ENCODE data around the gene SERPINB11. TPM values are rescaled to one million over a fixed set of nuclear protein-coding genes. Genes with fewer than 3 reads are reported as not detected.
"Not testable (repeated sequence)": the region's sequence is repeated elsewhere in the genome, so short reads cannot be mapped to it uniquely, and the experiment has no call there.

The SERPINB11 gene
- total RNA-seq, 1 donor from 2014 or later = not detected

- Mint-ChIP-seq H3K4me3 (ENCODE audit: low read depth) (no peak overlapping the region), H3K27me3 (ENCODE audit: low read depth) (no peaks in the 10 kb centered on the region), H3K9me3 (no peaks in the 10 kb centered on the region), H3K4me1 (ENCODE audit: low read depth) (no peaks in the 10 kb centered on the region), H3K36me3 (ENCODE audit: low read depth) (no peaks in the 10 kb centered on the region), H3K27ac (no peak overlapping the region)
- intact Hi-C loops (cut with micrococcal nuclease) = no loop called here
- DNase-seq (ENCODE audit: low spot score) = no peak
These were observed 44.2 kb downstream of the SERPINB11 start for GRCh38 chr18:63747006-63747405.

- no peak overlapping the region for H3K4me3 Mint-ChIP-seq (ENCODE audit: low read depth)
- DNase-seq (ENCODE audit: low spot score) = no peak
- H3K4me1 Mint-ChIP-seq (ENCODE audit: low read depth) = no peaks in the 10 kb centered on the region
- intact Hi-C loops (cut with micrococcal nuclease) = no loop called here
- no peaks in the 10 kb centered on the region for H3K9me3 Mint-ChIP-seq
- no peaks in the 10 kb centered on the region for H3K27me3 Mint-ChIP-seq (ENCODE audit: low read depth)
- H3K36me3 Mint-ChIP-seq (ENCODE audit: low read depth) = no peaks in the 10 kb centered on the region
- no peak overlapping the region for H3K27ac Mint-ChIP-seq
These were observed 46.7 kb downstream of the SERPINB11 start for GRCh38 chr18:63749489-63749888.

DNA sequence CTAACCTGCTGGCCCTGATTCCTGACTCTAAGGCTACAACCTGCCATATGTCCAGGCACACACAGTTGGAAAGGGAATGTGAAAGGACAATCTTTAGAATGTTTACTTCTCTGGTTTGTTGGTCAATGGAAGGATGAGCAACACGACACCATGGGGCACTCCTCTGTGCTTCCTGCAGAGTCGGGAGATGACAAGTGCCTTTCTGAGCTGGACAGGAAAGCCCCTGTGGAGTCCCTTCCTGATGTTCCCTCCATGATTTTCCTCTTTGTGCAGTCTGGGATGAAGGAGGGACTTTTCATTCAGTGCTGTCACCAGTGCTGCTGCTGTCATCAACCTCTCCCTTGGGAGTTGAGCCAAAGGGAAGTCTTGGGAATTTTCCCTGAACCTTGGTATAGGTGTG is 49.9 kb downstream of the SERPINB11 start:
- Mint-ChIP-seq H3K27me3 (ENCODE audit: low read depth) (no peaks in the 10 kb centered on the region), H3K4me3 (ENCODE audit: low read depth) (no peak overlapping the region), H3K36me3 (ENCODE audit: low read depth) (no peaks in the 10 kb centered on the region), H3K27ac (no peak overlapping the region), H3K9me3 (no peaks in the 10 kb centered on the region), H3K4me1 (ENCODE audit: low read depth) (no peaks in the 10 kb centered on the region)
- intact Hi-C loops (cut with micrococcal nuclease) = no loop called here
- no peak for DNase-seq (ENCODE audit: low spot score)

GRCh38 chr18:63753676-63754075 is 50.9 kb downstream of the SERPINB11 start:
- Mint-ChIP-seq H3K4me1 (ENCODE audit: low read depth) (no peaks in the 10 kb centered on the region), H3K27ac (no peak overlapping the region), H3K36me3 (ENCODE audit: low read depth) (no peaks in the 10 kb centered on the region), H3K9me3 (no peaks in the 10 kb centered on the region), H3K4me3 (ENCODE audit: low read depth) (no peak overlapping the region), H3K27me3 (ENCODE audit: low read depth) (no peaks in the 10 kb centered on the region)
- intact Hi-C loops (cut with micrococcal nuclease) = no loop called here
- DNase-seq (ENCODE audit: low spot score) = no peak

DNA sequence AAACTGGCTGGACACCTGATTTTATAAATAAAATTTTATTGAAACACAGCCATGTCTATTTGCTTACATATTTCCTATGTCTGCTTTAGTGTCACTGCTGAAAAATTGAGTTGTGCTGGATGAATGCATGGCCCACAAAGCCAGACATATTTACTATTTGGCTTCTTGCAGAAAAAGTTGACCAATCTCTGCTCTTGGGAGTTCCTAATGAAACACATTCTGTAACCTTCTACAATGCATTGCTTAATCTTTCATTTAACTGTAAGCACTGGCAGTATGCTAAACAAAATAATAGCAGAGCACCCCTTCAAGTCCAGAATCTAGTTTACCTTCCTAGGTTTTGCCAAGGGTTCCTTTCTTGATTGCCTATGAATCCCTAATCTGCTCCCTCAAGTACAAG is 54.8 kb downstream of the SERPINB11 start:
- Mint-ChIP-seq H3K27ac (no peak overlapping the region), H3K36me3 (ENCODE audit: low read depth) (no peaks in the 10 kb centered on the region), H3K4me3 (ENCODE audit: low read depth) (no peak overlapping the region), H3K9me3 (peaks cover 11% of the 10 kb centered on the region), H3K27me3 (ENCODE audit: low read depth) (no peaks in the 10 kb centered on the region), H3K4me1 (ENCODE audit: low read depth) (no peaks in the 10 kb centered on the region)
- intact Hi-C loops (cut with micrococcal nuclease) = no loop called here
- DNase-seq (ENCODE audit: low spot score) = no peak

- no peak for DNase-seq (ENCODE audit: low spot score)
- no peak overlapping the region for H3K27ac Mint-ChIP-seq
- H3K4me1 Mint-ChIP-seq (ENCODE audit: low read depth) = no peaks in the 10 kb centered on the region
- no peaks in the 10 kb centered on the region for H3K36me3 Mint-ChIP-seq (ENCODE audit: low read depth)
- no peaks in the 10 kb centered on the region for H3K27me3 Mint-ChIP-seq (ENCODE audit: low read depth)
- H3K9me3 Mint-ChIP-seq = peaks cover 11% of the 10 kb centered on the region
- intact Hi-C loops (cut with micrococcal nuclease) = no loop called here
- H3K4me3 Mint-ChIP-seq (ENCODE audit: low read depth) = no peak overlapping the region
These were observed 56.0 kb downstream of the SERPINB11 start for GRCh38 chr18:63758615-63759240.

GRCh38 chr18:63759786-63760185 is 57.0 kb downstream of the SERPINB11 start:
- H3K4me1 Mint-ChIP-seq (ENCODE audit: low read depth); DNase-seq (ENCODE audit: low spot score); H3K27ac Mint-ChIP-seq; intact Hi-C loops (cut with micrococcal nuclease); H3K4me3 Mint-ChIP-seq (ENCODE audit: low read depth); H3K36me3 Mint-ChIP-seq (ENCODE audit: low read depth); H3K27me3 Mint-ChIP-seq (ENCODE audit: low read depth): not testable (repeated sequence)
- peaks cover 11% of the 10 kb centered on the region for H3K9me3 Mint-ChIP-seq

DNA sequence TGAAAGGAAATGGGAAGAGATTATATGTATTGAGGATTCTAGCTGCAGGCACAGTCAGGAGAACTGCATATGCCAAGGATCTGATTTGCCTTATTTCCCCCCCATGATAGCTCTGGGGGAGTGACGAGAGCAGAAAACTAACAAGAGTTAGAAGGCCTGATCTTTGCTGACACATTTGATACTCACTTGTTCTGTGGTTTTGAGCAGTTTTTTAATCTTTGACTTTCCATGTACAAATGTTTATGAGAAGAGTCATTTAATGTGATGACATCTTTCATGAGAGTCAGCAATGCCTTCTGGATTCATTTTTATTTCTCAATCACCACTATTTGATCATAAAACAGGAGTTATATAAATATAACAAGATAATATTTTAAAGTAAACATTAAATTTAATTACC is 59.8 kb downstream of the SERPINB11 start:
- intact Hi-C loops (cut with micrococcal nuclease) = no loop called here
- Mint-ChIP-seq H3K4me1 (ENCODE audit: low read depth) (no peaks in the 10 kb centered on the region), H3K27ac (no peak overlapping the region), H3K9me3 (peaks cover 11% of the 10 kb centered on the region), H3K4me3 (ENCODE audit: low read depth) (no peak overlapping the region), H3K36me3 (ENCODE audit: low read depth) (no peaks in the 10 kb centered on the region), H3K27me3 (ENCODE audit: low read depth) (no peaks in the 10 kb centered on the region)
- no peak for DNase-seq (ENCODE audit: low spot score)

DNA sequence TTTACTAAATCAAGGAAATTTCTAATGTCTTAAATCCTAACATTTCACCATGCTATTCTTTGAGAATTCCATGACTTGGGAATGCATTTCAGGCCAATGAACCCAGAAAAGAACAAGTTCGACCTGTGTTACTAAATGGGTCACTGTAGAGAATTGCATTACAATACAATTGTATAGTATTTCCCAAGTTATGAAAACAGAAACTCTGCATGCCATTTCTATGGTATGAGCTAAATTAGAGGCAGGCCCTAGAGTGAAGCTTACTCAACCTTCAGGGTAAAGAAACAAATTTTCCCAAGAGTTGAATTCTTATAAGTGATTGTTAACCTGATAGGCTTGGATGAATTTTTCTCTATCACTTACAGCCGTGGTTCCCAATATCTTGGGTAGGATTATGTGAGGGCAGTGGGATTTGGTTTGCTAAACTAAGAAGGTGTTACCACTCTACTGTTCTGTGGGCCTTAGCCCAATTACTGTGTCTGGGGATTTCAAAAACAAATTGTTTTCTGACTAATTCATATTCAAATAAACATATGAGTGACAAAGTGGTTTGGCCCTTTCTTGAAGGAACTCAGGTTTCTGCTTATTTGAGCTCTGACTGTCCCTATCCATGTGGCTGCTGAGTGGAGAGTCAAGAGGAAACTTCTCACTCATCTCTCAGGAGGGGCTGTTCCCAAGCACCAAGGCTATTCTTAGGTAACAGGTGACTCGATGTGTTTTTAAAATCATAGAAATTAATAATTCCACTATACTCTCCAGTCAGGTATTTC is 61.3 kb downstream of the SERPINB11 start:
- Mint-ChIP-seq H3K9me3 (peaks cover 11% of the 10 kb centered on the region), H3K27me3 (ENCODE audit: low read depth) (no peaks in the 10 kb centered on the region), H3K27ac (no peak overlapping the region), H3K4me1 (ENCODE audit: low read depth) (no peaks in the 10 kb centered on the region), H3K36me3 (ENCODE audit: low read depth) (no peaks in the 10 kb centered on the region), H3K4me3 (ENCODE audit: low read depth) (no peak overlapping the region)
- DNase-seq (ENCODE audit: low spot score) = no peak
- intact Hi-C loops (cut with micrococcal nuclease) = no loop called here

- Mint-ChIP-seq H3K4me1 (ENCODE audit: low read depth) (no peaks in the 10 kb centered on the region), H3K27me3 (ENCODE audit: low read depth) (no peaks in the 10 kb centered on the region), H3K9me3 (no peaks in the 10 kb centered on the region), H3K36me3 (ENCODE audit: low read depth) (no peaks in the 10 kb centered on the region), H3K4me3 (ENCODE audit: low read depth) (no peak overlapping the region), H3K27ac (no peak overlapping the region)
- intact Hi-C loops (cut with micrococcal nuclease) = no loop called here
- no peak for DNase-seq (ENCODE audit: low spot score)
These were observed 63.1 kb downstream of the SERPINB11 start for GRCh38 chr18:63765837-63766236.

Other genes with a start within 250 kb of the SERPINB11 start
- not detected in 2 replicates for gene SERPINB5, start 226.0 kb upstream of the SERPINB11 start, total RNA-seq
- gene SERPINB12, start 160.6 kb upstream of the SERPINB11 start, total RNA-seq = not detected in 2 replicates
- not detected in 2 replicates for gene SERPINB13, start 115.6 kb upstream of the SERPINB11 start, total RNA-seq
- gene SERPINB4, start 58.7 kb upstream of the SERPINB11 start, total RNA-seq = not detected in 2 replicates
- gene SERPINB3, start 41.1 kb upstream of the SERPINB11 start, total RNA-seq = not detected in 2 replicates
- not detected in 2 replicates for gene SERPINB7, start 72.5 kb downstream of the SERPINB11 start, total RNA-seq
- gene SERPINB2, start 184.7 kb downstream of the SERPINB11 start, total RNA-seq = not detected in 2 replicates
- not detected in 2 replicates for gene SERPINB10, start 205.0 kb downstream of the SERPINB11 start, total RNA-seq
- gene HMSD, start 246.3 kb downstream of the SERPINB11 start, total RNA-seq = 9.1 and 14.9 TPM in 2 replicates

Data from activated T-helper 2 cell treated with anti-CD3 and anti-CD28 coated beads, Interferon-gamma antibody, Interleukin-2, Interleukin-4, amounts not matched to agents 10 μg/mL and 5 μg/mL and 100 μg/mL, durations not matched to agents 14 hours and 24 hours and 36 hours (primary cell).